BE2C (cell line): Measurements from ENCODE around the gene ECI2.

Source experiments
- DNase-seq: peaks from one replicate; pipeline ENCODE4 v3.0.0-alpha.2; 2020
- H3K27me3 ChIP-seq: fragments of 250-450 bp; sonication (Bioruptor Pico); 2 replicates; pipeline ENCODE4 v1.5.1; 2020; ENCODE audit warnings: mild to moderate bottlenecking
- H3K36me3 ChIP-seq: fragments of 250-450 bp; sonication (Bioruptor Pico); 2 replicates; pipeline ENCODE4 v1.5.1; 2020; ENCODE audit warnings: mild to moderate bottlenecking
- H3K4me1 ChIP-seq: fragments of 250-450 bp; sonication (Bioruptor Pico); 2 replicates; pipeline ENCODE4 v1.5.1; 2020
- H3K4me3 ChIP-seq: 2 replicates; pipeline ENCODE4 v1.5.1; 2011; ENCODE audit warnings: low read depth, low read length
- H3K9me3 ChIP-seq: fragments of 250-450 bp; sonication (Bioruptor Pico); 2 replicates; pipeline ENCODE4 v1.5.1; 2020
- CTCF ChIP-seq: IDR thresholded peaks from 2 replicates; pipeline ENCODE4 v1.5.1; 2012; ENCODE audit warnings: mild to moderate bottlenecking, low read depth, low read length

Gene ECI2

GRCh38 chr6:4135665-4136353 is 434 bp upstream of the ECI2 start:
- peak overlapping the region; percentile 66 for H3K4me3 ChIP-seq
- peaks cover 25% of the 10 kb centered on the region for H3K27me3 ChIP-seq
- H3K36me3 ChIP-seq: no peaks in the 10 kb centered on the region
- H3K9me3 ChIP-seq: no peaks in the 10 kb centered on the region
- no peaks in the 10 kb centered on the region for H3K4me1 ChIP-seq
- peak; percentile 95 for DNase-seq
- no peak for TF ChIP-seq CTCF

DNA sequence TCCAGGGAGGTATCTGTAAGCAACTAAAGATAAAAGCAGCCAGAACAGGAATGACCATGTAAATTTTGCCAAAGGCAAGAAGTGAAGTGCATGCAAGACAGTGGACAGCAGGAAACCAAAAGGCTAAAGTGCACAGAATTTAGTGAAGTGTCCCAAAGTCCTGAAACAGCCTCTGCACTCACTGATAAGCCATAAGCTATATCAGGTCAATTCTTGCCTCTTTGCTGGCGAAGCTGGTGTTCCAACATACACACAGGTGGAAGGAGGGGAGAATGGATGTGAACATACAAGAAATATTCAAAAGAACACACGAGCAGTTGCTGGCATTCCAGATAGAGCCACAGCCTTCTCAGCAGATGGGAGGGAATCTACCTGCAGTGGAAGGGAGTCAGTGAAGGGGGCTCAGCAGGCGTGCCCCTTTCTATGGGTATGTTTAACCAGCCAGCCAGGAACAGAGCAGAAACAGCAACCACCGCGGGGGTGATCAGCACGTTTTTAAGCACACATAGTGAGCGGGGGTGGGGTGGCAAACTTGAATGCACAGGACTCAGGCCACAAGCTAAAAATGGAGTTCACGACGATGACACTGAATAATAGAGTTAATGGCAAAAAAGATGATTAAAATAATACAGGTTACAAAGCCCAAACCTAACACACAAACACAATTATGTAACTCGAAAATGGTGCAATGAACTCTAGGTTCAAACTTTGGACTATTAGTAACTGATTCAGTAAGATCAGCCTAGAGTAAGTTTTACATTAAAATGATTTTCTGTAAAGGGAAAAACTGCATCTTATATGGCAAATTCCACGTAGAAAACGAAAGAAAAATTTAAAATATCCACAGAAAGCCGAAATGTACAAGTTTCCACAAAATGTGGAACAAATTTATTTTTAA is 1.2 kb downstream of the ECI2 start:
- H3K27me3 ChIP-seq: peaks cover 22% of the 10 kb centered on the region
- DNase-seq: no peak
- no peaks in the 10 kb centered on the region for H3K36me3 ChIP-seq
- H3K9me3 ChIP-seq: no peaks in the 10 kb centered on the region
- no peak for TF ChIP-seq CTCF
- H3K4me1 ChIP-seq: no peaks in the 10 kb centered on the region
- H3K4me3 ChIP-seq: peak overlapping the region; percentile 58; the same call in 1 of the 2 replicates

- Histone ChIP-seq H3K36me3 (no peaks in the 10 kb centered on the region), H3K27me3 (peaks cover 13% of the 10 kb centered on the region; the same call in 1 of the 2 replicates), H3K4me1 (no peaks in the 10 kb centered on the region), H3K9me3 (no peaks in the 10 kb centered on the region), H3K4me3 (no peak overlapping the region)
- no peak for TF ChIP-seq CTCF
- DNase-seq: no peak
Measured at GRCh38 chr6:4130357-4130987, 4.9 kb downstream of the ECI2 start.

GRCh38 chr6:4129446-4129845 is 5.9 kb downstream of the ECI2 start:
- H3K9me3 ChIP-seq: no peaks in the 10 kb centered on the region
- no peak for DNase-seq
- H3K4me3 ChIP-seq: no peak overlapping the region
- no peaks in the 10 kb centered on the region for H3K36me3 ChIP-seq
- TF ChIP-seq CTCF: no peak
- H3K4me1 ChIP-seq: no peaks in the 10 kb centered on the region
- H3K27me3 ChIP-seq: peaks cover 5% of the 10 kb centered on the region; the same call in 1 of the 2 replicates

GRCh38 chr6:4128748-4129147 is 6.6 kb downstream of the ECI2 start:
- no peak for TF ChIP-seq CTCF
- H3K4me1 ChIP-seq: no peaks in the 10 kb centered on the region
- no peak for DNase-seq
- H3K9me3 ChIP-seq: no peaks in the 10 kb centered on the region
- no peaks in the 10 kb centered on the region for H3K27me3 ChIP-seq
- no peak overlapping the region for H3K4me3 ChIP-seq
- H3K36me3 ChIP-seq: no peaks in the 10 kb centered on the region
